Transverse colon (tissue), 4 donors: ENCODE data around the gene EHD3. TPM values are rescaled to one million over a fixed set of nuclear protein-coding genes. Genes with fewer than 3 reads are reported as not detected.

Source experiments
- DNase-seq: peaks from one replicate; pipeline ENCODE4 v3.0.0-alpha.2; 2019
- H3K27ac ChIP-seq, 4 donors: fragments of 200-600 bp; sonication (generic); 2 replicates each; pipeline ENCODE4 v1.5.1; 2016 to 2018; ENCODE audit warnings: inconsistent platforms in 4 of 4
- H3K27me3 ChIP-seq: fragments of 200-600 bp; sonication (generic); 2 replicates; pipeline ENCODE4 v1.5.1; 2017; ENCODE audit warnings: inconsistent platforms
- H3K36me3 ChIP-seq, 4 donors: fragments of 200-600 bp; sonication (generic); 2 replicates each; pipeline ENCODE4 v1.5.1; 2017 to 2019; ENCODE audit warnings: inconsistent platforms in 4 of 4
- H3K4me1 ChIP-seq, 4 donors: fragments of 200-600 bp; sonication (generic); 2 replicates each; pipeline ENCODE4 v1.5.1; 2017 to 2020; ENCODE audit warnings: inconsistent platforms in 4 of 4
- H3K4me3 ChIP-seq, 4 donors: fragments of 200-600 bp; sonication (generic); 1 replicate in 1 of 4; 2 replicates in 3 of 4; pipeline versions ENCODE4 v1.5.1 to v1.6.1; 2017 to 2019; ENCODE audit warnings: inconsistent platforms in 4 of 4
- H3K9me3 ChIP-seq, 2 donors: fragments of 200-600 bp; sonication (generic); 2 replicates each; pipeline ENCODE4 v1.5.1; 2017 to 2019; ENCODE audit warnings: inconsistent platforms in 2 of 2
- EP300 ChIP-seq: sonication (generic); formaldehyde crosslinking; IDR thresholded peaks from one replicate; pipeline ENCODE4 v1.6.1; 2017; ENCODE audit warnings: antibody characterized with exemption, low read depth
- POLR2A ChIP-seq: fragments of 450-650 bp; IDR thresholded peaks from one replicate; pipeline ENCODE4 v1.6.1; 2016; ENCODE audit warnings: antibody characterized with exemption, mild to moderate bottlenecking, moderate library complexity
- POLR2AphosphoS5 ChIP-seq, 3 donors: sonication (generic); formaldehyde crosslinking; IDR thresholded peaks; one replicate each; pipeline ENCODE4 v1.6.1; 2016; ENCODE audit warnings: antibody characterized with exemption in 3 of 3
- WGBS, 2 donors: methylation state at CpG; one replicate each; pipeline ENCODE4 v1.1.5; 2018; ENCODE audit warnings: low coverage in 1 of 2; 5-methylcytosine and 5-hydroxymethylcytosine counted together
- in situ Hi-C, 4 donors: fragments of 200-750 bp; cut with MboI; loops; one replicate each; pipeline versions ENCODE4 v1.15.0 to v1.15.1; 2017; ENCODE audit warnings: low sequenced_read_pairs in 3 of 4, low pct_ligation_motif_present in 1 of 4, low pct_unique_long_range_greater_than_20kb in 1 of 4
- intact Hi-C: fragments of 100-400 bp; cut with DNase I; formaldehyde crosslinking; loops from one replicate; pipeline ENCODE4 v1.15.1; 2023; ENCODE audit warnings: low total_unique reads
- total RNA-seq, 4 donors: library from RNA; depleted of rRNA; stranded (reverse); fragments of >200 nt; gene quantifications; one replicate each; pipeline ENCODE4 v1.1.0, GENCODE V29; 2016
- TF ChIP-seq, protein P1 (sequence below), 5 experiments: fragments of 200-600 bp in 3 of 5; fragments of 450-650 bp in 2 of 5; sonication (generic) in 3 of 5; IDR thresholded peaks; 1 replicate in 2 of 5; 2 replicates in 3 of 5; pipeline ENCODE4 v1.5.1; 2016 to 2017; ENCODE audit warnings: antibody characterized with exemption in 5 of 5, inconsistent platforms in 3 of 5, mild to moderate bottlenecking in 2 of 5, moderate library complexity in 1 of 5

EHD3 gene
- total RNA-seq, 4 donors from 2014 or later = 1.2 to 10.1 (median 3.6) TPM

DNA sequence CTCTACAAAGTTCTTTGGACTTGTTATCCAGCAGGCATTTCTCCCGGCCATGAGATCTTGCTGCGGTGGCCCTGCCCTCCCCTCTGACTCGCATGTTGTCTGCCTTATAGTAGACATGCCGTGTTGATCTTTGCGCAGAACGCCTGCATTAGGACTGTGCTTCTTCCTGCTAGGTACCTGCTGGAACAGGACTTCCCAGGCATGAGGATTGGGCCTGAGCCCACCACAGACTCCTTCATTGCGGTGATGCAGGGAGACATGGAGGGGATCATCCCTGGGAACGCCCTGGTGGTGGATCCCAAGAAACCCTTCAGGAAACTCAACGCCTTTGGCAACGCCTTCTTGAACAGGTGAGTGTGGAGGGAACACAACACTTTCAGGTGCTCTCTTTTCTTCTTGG is 10.1 kb downstream of the EHD3 start:
- intact Hi-C loops = no loop called here
- peaks cover 0 to 6% (median 2%) of the 10 kb centered on the region in 4 donors for H3K4me1 ChIP-seq
- no peak for DNase-seq
- H3K4me3 ChIP-seq = no peak overlapping the region
- no peak for TF ChIP-seq POLR2A
- TF ChIP-seq POLR2AphosphoS5 (IDR thresholded peaks at IDR 0.05) = no peak
- no peak for TF ChIP-seq EP300
- TF ChIP-seq, protein P1, sequence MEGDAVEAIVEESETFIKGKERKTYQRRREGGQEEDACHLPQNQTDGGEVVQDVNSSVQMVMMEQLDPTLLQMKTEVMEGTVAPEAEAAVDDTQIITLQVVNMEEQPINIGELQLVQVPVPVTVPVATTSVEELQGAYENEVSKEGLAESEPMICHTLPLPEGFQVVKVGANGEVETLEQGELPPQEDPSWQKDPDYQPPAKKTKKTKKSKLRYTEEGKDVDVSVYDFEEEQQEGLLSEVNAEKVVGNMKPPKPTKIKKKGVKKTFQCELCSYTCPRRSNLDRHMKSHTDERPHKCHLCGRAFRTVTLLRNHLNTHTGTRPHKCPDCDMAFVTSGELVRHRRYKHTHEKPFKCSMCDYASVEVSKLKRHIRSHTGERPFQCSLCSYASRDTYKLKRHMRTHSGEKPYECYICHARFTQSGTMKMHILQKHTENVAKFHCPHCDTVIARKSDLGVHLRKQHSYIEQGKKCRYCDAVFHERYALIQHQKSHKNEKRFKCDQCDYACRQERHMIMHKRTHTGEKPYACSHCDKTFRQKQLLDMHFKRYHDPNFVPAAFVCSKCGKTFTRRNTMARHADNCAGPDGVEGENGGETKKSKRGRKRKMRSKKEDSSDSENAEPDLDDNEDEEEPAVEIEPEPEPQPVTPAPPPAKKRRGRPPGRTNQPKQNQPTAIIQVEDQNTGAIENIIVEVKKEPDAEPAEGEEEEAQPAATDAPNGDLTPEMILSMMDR (IDR thresholded peaks at IDR 0.05) = no peak
- WGBS, 2 donors = 92 to 100% methylated on average over 1 to 10 of the region's 10 CpGs
- no peak overlapping the region for H3K27ac ChIP-seq
- H3K36me3 ChIP-seq = no peaks in the 10 kb centered on the region
- H3K9me3 ChIP-seq = no peaks in the 10 kb centered on the region
- in situ Hi-C loops = loop anchor here in 1 of 4 donors (10.0 kb wide), 1 partner anchor 81 kb away; no protein-coding TSS in a partner anchor
- no peaks in the 10 kb centered on the region for H3K27me3 ChIP-seq

DNA sequence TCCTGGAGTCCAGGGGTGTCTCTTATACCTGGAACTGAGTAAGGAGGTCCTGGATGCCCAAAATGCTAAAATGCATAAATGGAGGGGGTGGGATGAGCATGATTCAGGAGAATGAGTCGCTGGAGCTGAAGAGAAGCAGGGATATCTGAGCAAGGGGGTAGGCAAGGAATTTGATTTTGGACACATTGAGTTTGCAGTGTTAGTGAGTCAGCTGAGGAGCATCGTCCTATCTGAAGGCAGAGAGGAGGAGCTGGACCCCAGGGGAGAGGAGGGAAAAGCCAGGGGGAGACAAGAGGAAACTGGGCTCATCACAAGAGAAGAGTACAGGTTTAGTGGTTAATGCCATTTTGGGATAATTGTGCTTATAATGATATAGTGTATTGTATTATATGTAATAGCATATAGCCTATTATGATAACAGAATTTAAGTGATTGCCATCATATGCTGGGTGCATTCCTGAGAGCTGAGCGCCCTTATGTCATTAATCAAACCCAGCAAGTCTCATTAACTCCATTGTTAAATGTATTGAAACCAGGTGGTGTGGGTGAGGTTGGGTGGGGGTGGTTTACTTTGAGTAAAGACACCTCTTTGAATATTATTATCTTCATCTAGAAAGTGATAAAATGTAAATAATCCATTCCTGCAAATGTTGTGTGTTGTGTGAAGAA is 12.4 kb downstream of the EHD3 start:
- no peak overlapping the region for H3K4me3 ChIP-seq
- H3K36me3 ChIP-seq = no peaks in the 10 kb centered on the region
- no peaks in the 10 kb centered on the region for H3K27me3 ChIP-seq
- WGBS, 2 donors = 86 to 93% methylated on average over 3 of the region's 3 CpGs
- in situ Hi-C loops = loop anchor here in 1 of 4 donors (10.0 kb wide), 1 partner anchor 78 kb away; no protein-coding TSS in a partner anchor
- intact Hi-C loops = no loop called here
- TF ChIP-seq POLR2A = no peak
- TF ChIP-seq, protein P1 (IDR thresholded peaks at IDR 0.05) = no peak
- no peak for TF ChIP-seq POLR2AphosphoS5 (IDR thresholded peaks at IDR 0.05)
- no peak for TF ChIP-seq EP300
- H3K9me3 ChIP-seq = no peaks in the 10 kb centered on the region
- no peak overlapping the region for H3K27ac ChIP-seq
- DNase-seq = no peak
- no peaks in the 10 kb centered on the region for H3K4me1 ChIP-seq

DNA sequence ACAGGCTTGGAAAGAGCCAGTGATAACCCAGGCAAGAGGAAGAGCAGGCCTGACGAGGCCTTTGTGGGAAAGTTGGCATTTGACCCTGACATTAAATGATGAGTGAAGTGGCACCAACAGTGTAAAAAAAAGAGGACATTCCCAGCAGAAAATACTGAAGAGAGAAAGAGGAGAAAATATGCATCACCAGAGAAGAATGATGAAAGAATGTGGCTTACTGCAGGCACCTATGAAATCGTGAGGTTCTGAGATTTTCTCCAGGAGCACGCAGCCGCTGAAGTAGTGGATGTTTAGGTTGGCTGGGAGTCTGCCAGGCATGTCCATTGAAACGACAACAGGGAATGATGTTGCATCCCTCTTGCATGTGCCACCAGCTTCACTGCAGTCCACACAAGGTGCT is 13.8 kb downstream of the EHD3 start:
- TF ChIP-seq POLR2A = no peak
- no peak for TF ChIP-seq EP300
- no peak for TF ChIP-seq POLR2AphosphoS5 (IDR thresholded peaks at IDR 0.05)
- TF ChIP-seq, protein P1 (IDR thresholded peaks at IDR 0.05) = no peak
- DNase-seq = no peak
- Histone ChIP-seq H3K27ac (no peak overlapping the region), H3K36me3 (no peaks in the 10 kb centered on the region), H3K9me3 (no peaks in the 10 kb centered on the region), H3K27me3 (no peaks in the 10 kb centered on the region), H3K4me3 (no peak overlapping the region), H3K4me1 (no peaks in the 10 kb centered on the region)
- 87% methylated on average over 5 of the region's 5 CpGs for WGBS, 2 donors
- in situ Hi-C loops (loop anchor here in 1 of 4 donors (10.0 kb wide), 1 partner anchor 77 kb away; no protein-coding TSS in a partner anchor), intact Hi-C loops (no loop called here)

DNA sequence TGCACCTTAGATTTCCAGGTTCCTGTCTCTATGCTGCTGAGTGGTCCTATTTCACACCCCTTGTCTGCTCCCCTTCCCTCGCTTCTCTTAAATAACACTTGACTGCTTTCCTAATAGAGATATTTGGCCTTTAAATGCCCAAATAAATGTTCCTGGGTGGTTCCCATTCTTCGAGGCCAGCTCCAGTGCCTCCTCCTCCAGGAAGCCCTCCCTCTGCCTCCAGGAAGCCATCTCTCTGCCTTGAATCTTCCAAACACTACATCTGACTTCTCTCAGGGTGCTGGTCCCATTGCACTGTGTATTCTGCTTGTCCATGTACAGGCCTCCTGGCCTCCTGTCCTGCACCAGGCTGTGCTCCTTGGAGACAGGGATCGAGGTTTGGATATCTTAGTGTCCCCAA is 14.2 kb downstream of the EHD3 start:
- Histone ChIP-seq H3K9me3 (no peaks in the 10 kb centered on the region), H3K27ac (no peak overlapping the region), H3K36me3 (no peaks in the 10 kb centered on the region), H3K4me3 (no peak overlapping the region), H3K4me1 (no peaks in the 10 kb centered on the region), H3K27me3 (no peaks in the 10 kb centered on the region)
- TF ChIP-seq POLR2A = no peak
- TF ChIP-seq EP300 = no peak
- TF ChIP-seq POLR2AphosphoS5 (IDR thresholded peaks at IDR 0.05) = no peak
- TF ChIP-seq, protein P1 (IDR thresholded peaks at IDR 0.05) = no peak
- in situ Hi-C loops (loop anchor here in 1 of 4 donors (10.0 kb wide), 1 partner anchor 77 kb away; no protein-coding TSS in a partner anchor), intact Hi-C loops (no loop called here)
- WGBS, 2 donors = 81 to 87% methylated on average over 2 of the region's 3 CpGs
- no peak for DNase-seq
